ENCODE results near the gene CDH4.

DNA sequence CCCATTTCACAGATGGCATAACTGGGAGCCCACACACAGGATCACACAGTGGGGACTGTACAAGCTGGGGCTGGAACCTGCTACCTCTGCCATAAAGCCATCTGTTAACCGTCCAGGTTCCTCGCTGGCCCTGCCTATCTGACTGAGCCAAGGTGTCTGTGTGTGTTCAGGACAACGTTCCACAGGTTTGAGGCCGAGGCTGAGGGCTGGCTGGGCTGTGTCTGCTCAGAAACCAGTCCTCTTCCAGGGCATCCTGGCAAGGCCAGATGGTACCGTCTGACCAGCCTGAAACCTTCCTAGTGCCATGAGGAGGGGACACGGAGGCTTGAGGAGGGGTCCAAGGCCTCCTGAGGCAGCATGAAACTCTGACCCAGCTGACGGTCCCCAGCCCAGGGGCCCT, 663.0 kb downstream of the CDH4 start:
- TF ChIP-seq, protein P1, sequence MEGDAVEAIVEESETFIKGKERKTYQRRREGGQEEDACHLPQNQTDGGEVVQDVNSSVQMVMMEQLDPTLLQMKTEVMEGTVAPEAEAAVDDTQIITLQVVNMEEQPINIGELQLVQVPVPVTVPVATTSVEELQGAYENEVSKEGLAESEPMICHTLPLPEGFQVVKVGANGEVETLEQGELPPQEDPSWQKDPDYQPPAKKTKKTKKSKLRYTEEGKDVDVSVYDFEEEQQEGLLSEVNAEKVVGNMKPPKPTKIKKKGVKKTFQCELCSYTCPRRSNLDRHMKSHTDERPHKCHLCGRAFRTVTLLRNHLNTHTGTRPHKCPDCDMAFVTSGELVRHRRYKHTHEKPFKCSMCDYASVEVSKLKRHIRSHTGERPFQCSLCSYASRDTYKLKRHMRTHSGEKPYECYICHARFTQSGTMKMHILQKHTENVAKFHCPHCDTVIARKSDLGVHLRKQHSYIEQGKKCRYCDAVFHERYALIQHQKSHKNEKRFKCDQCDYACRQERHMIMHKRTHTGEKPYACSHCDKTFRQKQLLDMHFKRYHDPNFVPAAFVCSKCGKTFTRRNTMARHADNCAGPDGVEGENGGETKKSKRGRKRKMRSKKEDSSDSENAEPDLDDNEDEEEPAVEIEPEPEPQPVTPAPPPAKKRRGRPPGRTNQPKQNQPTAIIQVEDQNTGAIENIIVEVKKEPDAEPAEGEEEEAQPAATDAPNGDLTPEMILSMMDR (IDR thresholded peaks at IDR 0.05; ENCODE audit: borderline replicate concordance, extremely low read depth, low read length, poor library complexity, severe bottlenecking): no peak
- no peak for TF ChIP-seq EZH2 (IDR thresholded peaks at IDR 0.05; ENCODE audit: borderline replicate concordance, low read depth, low read length, severe bottlenecking)
